RWPE1 (cell line): ENCODE data around the gene SLC45A3.

Experiments
- CTCF ChIA-PET: fragments of 350-600 bp; sonication (Branson Sonifier 250); formaldehyde crosslinking; extraction: SDS; loops from one replicate; lab custom pipeline; 2021; lab: Yijun Ruan, JAX
- POLR2A ChIA-PET: fragments of 400-600 bp; formaldehyde crosslinking; extraction: SDS; loops from one replicate; lab custom pipeline; 2020; ENCODE audit warnings: antibody characterized with exemption; ENCODE audit not compliant: low non-redundant PET; lab: Yijun Ruan, JAX
- DNase-seq: peaks from one replicate; pipeline ENCODE4 v3.0.0; 2012; ENCODE audit warnings: low spot score
- H3K27ac ChIP-seq: fragments of 450-650 bp; 2 replicates; pipeline ENCODE4 v1.5.1; 2017
- CTCF ChIP-seq: fragments of 450-650 bp; conservative IDR thresholded peaks from 2 replicates; pipeline ENCODE4 v1.5.1; 2017; ENCODE audit warnings: low read depth, mild to moderate bottlenecking

Gene SLC45A3

GRCh38 chr1:205693421-205693991 is 13.2 kb upstream of the SLC45A3 start:
- H3K27ac ChIP-seq = no peak overlapping the region
- DNase-seq = no peak
- ChIA-PET CTCF (interaction anchor here (0.6 to 0.9 kb wide), 2 partner anchors 21 to 81 kb away, joined by 3 read pairs; no protein-coding TSS in a partner anchor), POLR2A (no interaction called here)
- TF ChIP-seq CTCF = no peak

GRCh38 chr1:205692423-205692822 is 12.1 kb upstream of the SLC45A3 start:
- no peak for DNase-seq
- no peak overlapping the region for H3K27ac ChIP-seq
- POLR2A ChIA-PET = no interaction called here
- CTCF ChIA-PET = interaction anchor here (0.5 to 0.9 kb wide), 3 partner anchors 21 to 35 kb away, joined by 3 read pairs; no protein-coding TSS in a partner anchor
- no peak for TF ChIP-seq CTCF

- no peak overlapping the region for H3K27ac ChIP-seq
- POLR2A ChIA-PET = no interaction called here
- no peak for DNase-seq
- CTCF ChIA-PET = interaction anchor here (0.6 to 2.0 kb wide), 5 partner anchors 17 to 943 kb away, joined by 3 to 14 read pairs (median 3); no protein-coding TSS in a partner anchor
- TF ChIP-seq CTCF = no peak
These were observed 9.9 kb upstream of the SLC45A3 start for GRCh38 chr1:205690122-205690756.

GRCh38 chr1:205689479-205689878 is 9.2 kb upstream of the SLC45A3 start:
- ChIA-PET CTCF (interaction anchor here (0.7 to 4.0 kb wide), 5 partner anchors 12 to 414 kb away, joined by 3 to 22 read pairs (median 3); no protein-coding TSS in a partner anchor), POLR2A (no interaction called here)
- DNase-seq = no peak
- no peak overlapping the region for H3K27ac ChIP-seq
- no peak for TF ChIP-seq CTCF

- H3K27ac ChIP-seq = no peak overlapping the region
- ChIA-PET CTCF (interaction anchor here (0.6 to 4.0 kb wide), 7 partner anchors 11 to 160 kb away, joined by 3 to 22 read pairs (median 3); no protein-coding TSS in a partner anchor), POLR2A (interaction anchor here (0.5 kb wide), 1 partner anchor 61 kb away, joined by 3 read pairs; no protein-coding TSS in a partner anchor)
- no peak for DNase-seq
- no peak for TF ChIP-seq CTCF
These were observed 8.1 kb upstream of the SLC45A3 start for GRCh38 chr1:205688171-205689080.

GRCh38 chr1:205687242-205687641 is 6.9 kb upstream of the SLC45A3 start:
- H3K27ac ChIP-seq = no peak overlapping the region
- no peak for DNase-seq
- CTCF ChIA-PET = interaction anchor here (0.5 to 4.0 kb wide), 4 partner anchors 28 to 266 kb away, joined by 3 to 22 read pairs (median 3); no protein-coding TSS in a partner anchor
- POLR2A ChIA-PET = no interaction called here
- no peak for TF ChIP-seq CTCF
